ENCODE results near the gene NCEH1. TPM values are rescaled to one million over a fixed set of nuclear protein-coding genes. Genes with fewer than 3 reads are reported as not detected.
A peak's percentile ranks its signal among the peaks of the same experiment; 100 is the strongest.

NCEH1 gene
- total and polyA plus RNA-seq, 2 of the 4 experiments (the other 2 are of a cell fraction): 22.3 to 23.3 TPM

DNA sequence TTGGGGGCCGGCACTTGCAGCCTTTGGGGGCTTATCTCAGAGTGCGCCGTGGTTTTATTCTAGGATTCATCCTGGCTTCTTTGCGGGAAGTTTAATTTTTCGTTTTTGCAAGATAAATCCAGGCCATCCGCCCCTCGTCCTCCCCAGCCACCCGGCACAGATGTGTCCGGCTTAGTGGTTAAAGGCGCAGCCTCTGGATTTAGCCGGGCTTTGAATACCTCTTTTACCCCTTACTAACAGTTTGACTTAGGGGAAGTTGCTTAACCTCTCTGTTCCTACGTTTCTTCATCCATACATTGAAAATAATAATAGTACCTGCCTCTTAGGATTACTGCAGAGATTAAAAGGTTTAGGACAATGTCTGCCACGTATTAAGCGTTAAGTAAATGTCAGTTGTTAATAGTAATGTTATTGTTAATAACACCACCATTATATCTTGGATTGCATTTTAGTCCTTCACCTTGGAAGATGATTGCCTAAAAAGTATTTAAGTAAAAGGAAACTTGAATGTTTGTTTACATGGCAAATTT, 40.4 kb upstream of the NCEH1 start (continued):
- TF ChIP-seq RAD21 (IDR thresholded peaks at IDR 0.05; ENCODE audit: low read length): no peak

DNA sequence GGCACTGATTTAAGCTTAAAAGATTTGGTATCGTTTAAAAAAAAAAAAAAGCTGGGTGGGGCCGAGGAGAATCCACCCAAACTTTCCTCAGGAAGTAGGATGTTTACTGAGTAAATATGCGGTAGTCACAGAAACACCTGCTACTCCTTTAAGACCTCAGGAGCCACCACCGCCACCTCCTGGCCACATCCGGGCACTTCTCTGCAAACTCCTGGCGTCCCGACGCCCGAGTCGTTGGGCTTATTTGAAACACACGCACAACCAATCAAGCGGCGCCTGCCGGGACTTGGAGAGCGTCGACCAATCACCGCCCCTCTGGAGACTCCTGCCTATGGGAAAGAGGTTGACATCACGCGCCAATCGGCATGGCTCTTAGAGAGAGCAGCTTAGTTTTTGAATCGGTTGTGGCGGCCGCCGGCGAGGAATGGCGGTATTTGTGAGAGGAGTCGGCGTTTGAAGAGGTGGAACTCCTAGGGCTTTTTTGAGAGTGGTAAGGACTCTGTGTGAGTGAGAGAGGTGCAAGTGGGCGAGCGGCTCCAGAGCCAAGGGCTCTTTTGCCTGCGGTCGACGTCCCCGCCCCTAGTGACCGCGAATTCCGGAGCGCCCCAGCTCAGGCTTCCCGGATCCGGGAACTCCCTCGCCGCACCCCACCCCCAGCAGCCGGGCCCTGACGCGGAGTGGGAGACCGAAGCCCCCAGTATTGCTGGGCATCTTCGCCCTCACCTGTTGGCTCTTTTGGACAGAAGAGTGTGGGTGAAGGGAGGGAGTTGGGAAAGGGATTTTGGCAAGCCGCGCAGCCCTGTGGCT, 39.7 kb upstream of the NCEH1 start, which contains the start of gene ECT2:
Gene ECT2, plus strand, starts transcription at position 359 of the 807 bp plus-strand sequence. CDS start 3,805 bp downstream, outside the sequence.
- peak within 1 kb of the TSS; percentile 96 for H3K56ac ChIP-seq (ENCODE audit: extremely low read depth, insufficient read depth, low read length)
- H4K8ac ChIP-seq (ENCODE audit: low read depth in 2 of 2, low read length in 2 of 2): peak within 1 kb of the TSS; percentile 82 to 88
- H2AK5ac ChIP-seq (ENCODE audit: low read depth, low read length): peak within 1 kb of the TSS; percentile 37; the same call in 1 of the 2 replicates
- 0% methylated on average over 12 of the region's 49 CpGs; no CpG with 5 or more reads in 1 of the 2 experiments for WGBS, 2 experiments (ENCODE audit: extremely low coverage in 2 of 2, insufficient read length in 1 of 2)
- peak within 1 kb of the TSS; percentile 88 for H3K14ac ChIP-seq (replicated peaks; ENCODE audit: low read depth, low read length)
- in situ Hi-C loops (cut with MboI; ENCODE audit: low sequenced_read_pairs): no loop called here
- DNase-seq (peak; percentile 100), ATAC-seq (ENCODE audit: low read depth) (peak; percentile 98)
- peak within 1 kb of the TSS; percentile 94 for H2AK9ac ChIP-seq (replicated peaks; ENCODE audit: low read depth, low read length, poor library complexity)
- peak within 1 kb of the TSS; percentile 88 for H2BK20ac ChIP-seq (ENCODE audit: low read depth, low read length)
- POLR2A ChIA-PET (ENCODE audit: unreplicated experiment): interaction anchor here (0.6 kb wide), 3 partner anchors 38 to 588 kb away, joined by 3 to 6 read pairs (median 3); no protein-coding TSS in a partner anchor
- no peaks in the 10 kb centered on the region for H3K27me3 ChIP-seq (ENCODE audit: control insufficient read depth, insufficient read depth, low read length)
- no peaks in the 10 kb centered on the region for H3K9me1 ChIP-seq (ENCODE audit: insufficient read depth, low read length)
- H4K20me1 ChIP-seq (ENCODE audit: insufficient read depth, low read length): no peaks in the 10 kb centered on the region
- dilution Hi-C loops (cut with HindIII; ENCODE audit: low sequenced_read_pairs, unreplicated experiment): no loop called here
- peak within 1 kb of the TSS; percentile 76 for H3K9ac ChIP-seq (ENCODE audit: low read depth, low read length)
- no peaks in the 10 kb centered on the region for H3K36me3 ChIP-seq (ENCODE audit: control insufficient read depth, insufficient read depth, low read length)
- no peaks in the 10 kb centered on the region; the same call in 1 of the 2 replicates for H3K4me1 ChIP-seq (ENCODE audit: control insufficient read depth, insufficient read depth, low read length)
- peak within 1 kb of the TSS; percentile 75 for H2BK5ac ChIP-seq (ENCODE audit: low read depth, low read length, poor library complexity, severe bottlenecking)
- peak within 1 kb of the TSS; percentile 84 for H3K23ac ChIP-seq (ENCODE audit: low read depth, low read length)
- peak within 1 kb of the TSS; percentile 50 for H3K18ac ChIP-seq (ENCODE audit: low read depth, low read length)
- BruUV-seq (replicated peaks): no TSS peak
- peak within 1 kb of the TSS; percentile 95 for H2AFZ ChIP-seq (replicated peaks; ENCODE audit: low read length, poor library complexity)
- intact Hi-C loops (cut with micrococcal nuclease): loop anchor here (1.0 kb wide), 2 partner anchors 39 to 77 kb away; partner anchors contain the start of gene NCEH1
- peak within 1 kb of the TSS; percentile 74 for H3K27ac ChIP-seq (ENCODE audit: insufficient read depth, low read length)
- peak within 1 kb of the TSS; percentile 92 for H4K91ac ChIP-seq (ENCODE audit: insufficient read depth, low read depth, low read length)
- H3K79me1 ChIP-seq (ENCODE audit: low read depth in 1 of 2, low read length in 2 of 2): peaks cover 10 to 13% of the 10 kb centered on the region in 2 experiments
- peak within 1 kb of the TSS; percentile 91 for H3K4ac ChIP-seq (ENCODE audit: low read depth, low read length)
- peak within 1 kb of the TSS; percentile 85; the same call in 2 of the 3 replicates for H2BK15ac ChIP-seq (ENCODE audit: low read depth, low read length)
- peak within 1 kb of the TSS; percentile 53; the same call in 1 of the 2 replicates for H4K5ac ChIP-seq (ENCODE audit: low read depth, low read length)
- peak within 1 kb of the TSS; percentile 88 for H2BK120ac ChIP-seq (ENCODE audit: low read depth, low read length)
- H3K4me2 ChIP-seq (ENCODE audit: low read depth, low read length): peak within 1 kb of the TSS; percentile 86
- no peaks in the 10 kb centered on the region for H3K9me3 ChIP-seq (ENCODE audit: control insufficient read depth, insufficient read depth, low read length)
- H3K4me3 ChIP-seq (ENCODE audit: insufficient read depth, low read depth, low read length): peak within 1 kb of the TSS; percentile 83
- CTCF ChIA-PET: interaction anchor here (0.7 to 2.0 kb wide), 8 partner anchors 18 to 77 kb away, joined by 3 to 8 read pairs (median 3); no protein-coding TSS in a partner anchor
- no peak for TF ChIP-seq NFE2L2 (IDR thresholded peaks at IDR 0.05; ENCODE audit: low read depth, low read length)
- no peak; the same call in 1 of the 2 replicates for TF ChIP-seq POLR2A (IDR thresholded peaks at IDR 0.05; ENCODE audit: low read depth, low read length)
- peak; percentile 72 for TF ChIP-seq RAD21 (IDR thresholded peaks at IDR 0.05; ENCODE audit: low read length)
- TF ChIP-seq, protein P1, sequence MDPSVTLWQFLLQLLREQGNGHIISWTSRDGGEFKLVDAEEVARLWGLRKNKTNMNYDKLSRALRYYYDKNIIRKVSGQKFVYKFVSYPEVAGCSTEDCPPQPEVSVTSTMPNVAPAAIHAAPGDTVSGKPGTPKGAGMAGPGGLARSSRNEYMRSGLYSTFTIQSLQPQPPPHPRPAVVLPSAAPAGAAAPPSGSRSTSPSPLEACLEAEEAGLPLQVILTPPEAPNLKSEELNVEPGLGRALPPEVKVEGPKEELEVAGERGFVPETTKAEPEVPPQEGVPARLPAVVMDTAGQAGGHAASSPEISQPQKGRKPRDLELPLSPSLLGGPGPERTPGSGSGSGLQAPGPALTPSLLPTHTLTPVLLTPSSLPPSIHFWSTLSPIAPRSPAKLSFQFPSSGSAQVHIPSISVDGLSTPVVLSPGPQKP (IDR thresholded peaks at IDR 0.05; ENCODE audit: borderline replicate concordance, low read depth, low read length): no peak
- TF ChIP-seq RFX5 (IDR thresholded peaks at IDR 0.05; ENCODE audit: low read depth, low read length): no peak
- peak; percentile 43; the same call in 1 of the 2 replicates for TF ChIP-seq MAZ (IDR thresholded peaks at IDR 0.05; ENCODE audit: borderline replicate concordance, low read depth, low read length)
- no peak for TF ChIP-seq BHLHE40 (IDR thresholded peaks at IDR 0.05; ENCODE audit: low read depth, low read length)
- no peak for TF ChIP-seq CEBPB (IDR thresholded peaks at IDR 0.05; ENCODE audit: low read depth, low read length)
- TF ChIP-seq RCOR1 (IDR thresholded peaks at IDR 0.05; ENCODE audit: insufficient replicate concordance, low read length): peak; percentile 85
- peak; percentile 17; the same call in 1 of the 2 replicates for TF ChIP-seq CHD1 (IDR thresholded peaks at IDR 0.05; ENCODE audit: low read depth, low read length)
- peak; percentile 41; the same call in 1 of the 2 replicates for TF ChIP-seq FOS (IDR thresholded peaks at IDR 0.05; ENCODE audit: low read depth, low read length)
- TF ChIP-seq MAFK (IDR thresholded peaks at IDR 0.05; ENCODE audit: low read depth, low read length): no peak
- peak; percentile 15; the same call in 1 of the 2 replicates for TF ChIP-seq MXI1 (IDR thresholded peaks at IDR 0.05; ENCODE audit: borderline replicate concordance, low read depth, low read length)

Data from IMR-90 (cell line).